GM21529 (cell line): ENCODE results near the gene BRCC3.
"Not testable (repeated sequence)": the region's sequence is repeated elsewhere in the genome, so short reads cannot be mapped to it uniquely, and the experiment has no call there.

Experiments used
- ATAC-seq: cut with Tn5 transposase; IDR thresholded peaks from one replicate; pipeline ENCODE4 v1.9.1; 2021; ENCODE audit not compliant: unreplicated experiment

Gene BRCC3

DNA sequence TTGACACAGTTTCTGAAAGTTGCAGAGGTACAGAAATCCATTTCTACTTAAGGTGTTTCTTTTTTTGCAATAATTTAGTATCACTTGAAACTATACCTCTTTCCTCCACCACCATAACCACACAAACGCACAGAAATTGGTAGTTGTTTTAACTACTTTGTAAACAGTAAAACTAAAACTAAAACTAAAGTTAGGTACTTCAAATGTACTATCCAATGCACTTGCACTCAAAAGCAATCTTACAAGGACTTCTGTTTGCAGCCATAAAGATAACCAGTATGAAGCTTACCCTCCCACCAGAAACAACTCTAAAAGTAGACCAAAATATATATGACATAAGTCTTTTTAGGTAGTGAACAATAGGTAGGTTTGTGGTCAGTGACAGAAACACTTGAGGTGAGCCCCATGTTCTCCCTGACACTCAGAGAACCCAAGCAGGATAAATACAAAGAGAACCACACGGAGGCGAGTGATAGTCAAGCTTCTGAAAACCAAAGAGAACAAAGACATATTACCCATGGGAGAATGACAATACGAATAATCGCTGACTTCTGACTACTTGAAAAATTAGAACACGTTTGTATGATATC lies 72.7 kb downstream of the BRCC3 start:
- no peak for ATAC-seq

DNA sequence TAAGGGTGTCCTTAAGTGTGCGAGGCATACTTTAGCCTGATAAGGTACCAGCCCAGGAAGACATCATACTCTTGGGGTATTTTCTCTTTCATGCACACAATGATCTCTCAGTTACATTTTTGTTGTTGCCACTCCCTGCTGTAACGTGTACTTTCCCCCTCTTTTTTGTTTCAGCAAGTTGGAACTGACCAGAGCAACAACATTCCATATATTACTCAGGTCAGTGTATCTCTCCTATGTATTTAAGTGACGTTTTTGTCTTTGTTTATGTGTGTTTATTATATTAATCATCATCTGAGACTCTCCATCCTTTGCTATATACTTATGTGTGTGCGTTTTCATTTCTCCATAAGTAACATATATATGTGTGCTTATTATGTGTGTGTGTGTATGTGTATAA lies 73.6 kb downstream of the BRCC3 start:
- ATAC-seq: no peak

DNA sequence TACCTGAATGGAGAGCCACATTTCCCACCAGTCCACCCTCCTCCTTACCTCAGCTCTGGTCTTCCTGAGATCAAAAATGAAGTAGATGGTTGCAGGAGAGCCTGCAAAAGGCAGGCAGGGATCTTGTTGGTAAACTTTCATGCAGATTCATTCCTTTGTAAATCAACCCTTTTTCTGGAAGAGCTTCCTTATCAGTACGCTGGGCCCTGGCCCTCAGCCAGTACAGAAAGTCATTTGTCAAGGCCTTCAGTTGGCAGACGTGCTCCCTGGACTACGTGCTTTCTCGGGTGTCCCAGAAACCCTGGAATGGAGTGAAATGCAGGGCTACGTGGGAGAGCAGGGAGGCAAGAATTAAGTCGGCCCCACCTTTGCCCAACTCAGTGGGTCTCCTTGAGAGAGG lies 76.3 kb downstream of the BRCC3 start:
- not testable (repeated sequence) for ATAC-seq

DNA sequence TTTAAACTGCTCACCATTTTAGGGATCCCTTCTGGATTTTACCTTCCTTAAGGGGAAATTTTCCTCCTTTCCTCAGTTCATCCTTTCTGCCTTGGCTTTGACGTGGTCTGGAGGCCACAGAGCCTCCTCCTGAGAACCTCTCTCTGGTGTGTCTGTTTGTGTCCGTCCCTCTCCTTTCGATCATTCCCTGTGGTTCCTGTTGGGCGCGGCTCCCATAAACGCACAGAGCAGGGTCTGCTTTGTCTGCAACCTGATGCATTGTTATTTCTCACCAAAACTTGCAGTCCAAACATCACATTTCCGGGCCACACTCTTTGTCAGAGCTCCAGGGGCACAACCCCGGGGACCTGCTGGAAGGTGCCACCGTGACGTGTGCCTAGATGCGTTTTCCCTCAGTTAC lies 76.9 kb downstream of the BRCC3 start:
- ATAC-seq: not testable (repeated sequence)

DNA sequence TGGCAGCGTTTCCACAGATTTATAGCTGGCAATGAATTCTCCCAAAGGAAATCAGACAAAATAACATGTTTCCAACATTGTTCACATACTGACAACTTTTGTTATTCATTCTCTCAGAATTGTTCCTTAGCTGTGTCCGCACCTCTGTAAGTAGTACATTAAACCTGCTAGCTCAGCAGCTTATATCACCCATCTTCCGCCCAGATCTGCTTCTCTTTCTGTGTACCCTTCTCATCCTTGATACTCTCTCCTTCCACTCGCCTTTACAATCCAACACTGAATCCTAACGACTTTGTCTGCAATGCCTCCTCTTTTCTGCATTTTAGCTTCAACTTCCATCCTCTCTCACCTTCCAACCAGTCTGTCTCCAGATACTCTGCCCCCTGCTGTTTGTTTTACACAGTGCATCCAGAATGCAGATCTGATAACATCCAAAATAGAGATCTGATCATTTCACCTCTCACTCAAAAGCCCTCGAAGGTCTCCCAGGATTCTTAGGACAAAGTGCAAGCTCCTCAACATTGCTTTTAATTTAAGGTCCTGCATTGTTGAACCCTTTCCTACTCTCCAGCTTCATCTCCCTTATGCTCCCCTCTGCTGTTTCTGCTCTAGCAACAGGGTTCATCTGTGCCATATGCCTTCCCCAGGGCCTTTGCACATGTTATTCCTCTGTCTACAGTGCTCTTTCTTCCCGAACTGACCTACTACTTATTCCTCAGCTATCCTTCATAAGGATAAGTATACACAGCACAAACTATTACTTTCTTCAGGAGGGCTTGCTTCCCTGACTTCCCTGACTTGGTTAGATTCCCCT lies 77.6 kb downstream of the BRCC3 start:
- ATAC-seq: no peak

DNA sequence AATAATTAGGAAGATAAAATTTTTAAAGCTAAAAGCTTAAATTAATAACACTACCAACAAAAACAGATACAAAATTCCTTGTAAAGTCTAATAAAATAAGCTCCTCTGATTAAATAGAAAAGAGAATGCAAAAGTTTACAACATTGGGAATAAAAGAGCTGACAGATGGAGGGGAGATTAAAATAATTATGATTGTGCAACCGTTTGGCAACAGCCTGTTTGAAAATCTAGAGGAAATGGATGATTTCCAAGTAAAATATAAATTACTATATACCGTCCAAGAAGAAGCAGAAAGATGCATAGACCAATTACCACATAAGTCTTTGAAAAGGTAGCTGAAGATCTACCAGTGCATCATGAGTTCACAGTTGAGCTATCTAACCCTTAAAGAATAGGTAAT lies 98.6 kb downstream of the BRCC3 start:
- ATAC-seq: no peak
